Measurements from ENCODE around the gene CLUH.
A peak's percentile ranks its signal among the peaks of the same experiment; 100 is the strongest.

The CLUH gene

GRCh38 chr17:2711608-2712299 is at the start of gene CLUH:
Gene CLUH, minus strand, starts transcription at chr17:2711764. Its CDS starts 103 bp downstream, at chr17:2711661.
- peak; percentile 95 for DNase-seq (ENCODE audit: low read depth)

GRCh38 chr17:2758870-2759269 is 47.3 kb upstream of the CLUH start:
- DNase-seq (ENCODE audit: low read depth): no peak

- no peak for DNase-seq (ENCODE audit: low read depth)
These were observed 44.5 kb upstream of the CLUH start for GRCh38 chr17:2755891-2756724.

GRCh38 chr17:2751491-2751890 is 39.9 kb upstream of the CLUH start:
- no peak for DNase-seq (ENCODE audit: low read depth)

- DNase-seq (ENCODE audit: low read depth): no peak
These were observed 39.2 kb upstream of the CLUH start for GRCh38 chr17:2750721-2751120.

- peak; percentile 49 for DNase-seq (ENCODE audit: low read depth)
These were observed 38.2 kb upstream of the CLUH start for GRCh38 chr17:2749784-2750181.

GRCh38 chr17:2749058-2749783 is 37.7 kb upstream of the CLUH start, which contains the start of gene CCDC92B:
Gene CCDC92B, minus strand, starts transcription at chr17:2749652. Its CDS starts 14,507 bp downstream, at chr17:2735145.
- DNase-seq (ENCODE audit: low read depth): no peak

- no peak for DNase-seq (ENCODE audit: low read depth)
These were observed 33.9 kb upstream of the CLUH start for GRCh38 chr17:2745317-2746037.

- no peak for DNase-seq (ENCODE audit: low read depth)
These were observed 26.1 kb upstream of the CLUH start for GRCh38 chr17:2737693-2738092.

GRCh38 chr17:2736956-2737355 is 25.4 kb upstream of the CLUH start:
- no peak for DNase-seq (ENCODE audit: low read depth)

- no peak for DNase-seq (ENCODE audit: low read depth)
These were observed 24.3 kb upstream of the CLUH start for GRCh38 chr17:2735896-2736295.

- DNase-seq (ENCODE audit: low read depth): no peak
These were observed 23.4 kb upstream of the CLUH start for GRCh38 chr17:2734939-2735338.

GRCh38 chr17:2731807-2732206 is 20.2 kb upstream of the CLUH start:
- DNase-seq (ENCODE audit: low read depth): no peak

- no peak for DNase-seq (ENCODE audit: low read depth)
These were observed 19.3 kb upstream of the CLUH start for GRCh38 chr17:2730764-2731353.

GRCh38 chr17:2724784-2725164 is 13.2 kb upstream of the CLUH start:
- DNase-seq (ENCODE audit: low read depth): no peak

GRCh38 chr17:2723997-2724783 is 12.6 kb upstream of the CLUH start:
- DNase-seq (ENCODE audit: low read depth): no peak

- no peak for DNase-seq (ENCODE audit: low read depth)
These were observed 12.0 kb upstream of the CLUH start for GRCh38 chr17:2723505-2723996.

GRCh38 chr17:2722611-2723010 is 11.0 kb upstream of the CLUH start:
- no peak for DNase-seq (ENCODE audit: low read depth)

GRCh38 chr17:2721603-2722002 is 10.0 kb upstream of the CLUH start:
- DNase-seq (ENCODE audit: low read depth): no peak

GRCh38 chr17:2719861-2720260 is 8.3 kb upstream of the CLUH start:
- DNase-seq (ENCODE audit: low read depth): no peak

Data from activated gamma-delta T cell treated with anti-CD3 and anti-CD28 coated beads, Interleukin-2, amount 50 U/mL, for 16 hours (primary cell).